H1 (cell line): Measurements from ENCODE around the gene TMEM229B.

Source experiments
- CEBPB ChIP-seq: IDR thresholded peaks from 2 replicates; pipeline ENCODE4 v1.6.1; 2012; ENCODE audit warnings: low read depth, low read length
- EP300 ChIP-seq, 2 experiments: IDR thresholded peaks; 1 replicate in 1 of 2; 2 replicates in 1 of 2; pipeline ENCODE4 v1.6.1; 2011 to 2012; ENCODE audit warnings: low read depth in 2 of 2, low read length in 2 of 2, mild to moderate bottlenecking in 2 of 2, borderline replicate concordance in 1 of 2, inconsistent platforms in 1 of 2, moderate library complexity in 1 of 2
- HDAC6 ChIP-seq: IDR thresholded peaks from one replicate; pipeline ENCODE4 v1.7.1; 2012; ENCODE audit warnings: low read depth, mild to moderate bottlenecking, inconsistent platforms, low read length, moderate library complexity
- JUND ChIP-seq: IDR thresholded peaks from 2 replicates; pipeline ENCODE4 v1.6.1; 2011; ENCODE audit warnings: mild to moderate bottlenecking, improper control_type of control experiment, low read length
- MAFK ChIP-seq: IDR thresholded peaks from 2 replicates; pipeline ENCODE4 v1.6.1; 2012; ENCODE audit warnings: low read depth, mild to moderate bottlenecking, improper control_type of control experiment, low read length
- POLR2A ChIP-seq, 2 experiments: IDR thresholded peaks; 1 replicate in 1 of 2; 2 replicates in 1 of 2; pipeline ENCODE4 v1.6.1; 2011; ENCODE audit warnings: low read depth in 2 of 2, low read length in 2 of 2, mild to moderate bottlenecking in 2 of 2; ENCODE audit errors: control extremely low read depth in 1 of 2
- POLR2AphosphoS5 ChIP-seq: IDR thresholded peaks from 2 replicates; pipeline ENCODE4 v1.6.1; 2011; ENCODE audit warnings: low read depth, low read length
- RAD21 ChIP-seq, 2 experiments: IDR thresholded peaks in 1 of 2; conservative IDR thresholded peaks in 1 of 2; 2 replicates each; pipeline ENCODE4 v1.6.1; 2011; ENCODE audit warnings: low read depth in 2 of 2, low read length in 2 of 2, improper control_type of control experiment in 1 of 2, inconsistent platforms in 1 of 2, mild to moderate bottlenecking in 1 of 2, moderate library complexity in 1 of 2
- RFX5 ChIP-seq: IDR thresholded peaks from 2 replicates; pipeline ENCODE4 v1.6.1; 2011; ENCODE audit warnings: low read depth, low read length, improper control_type of control experiment, borderline replicate concordance
- TBP ChIP-seq: IDR thresholded peaks from 2 replicates; pipeline ENCODE4 v1.6.1; 2011; ENCODE audit warnings: low read depth, low read length, improper control_type of control experiment

GRCh38 chr14:67482231-67483164 is 6.0 kb downstream of the TMEM229B start:
- no peak for TF ChIP-seq POLR2AphosphoS5
- no peak for TF ChIP-seq JUND
- TF ChIP-seq CEBPB, result no peak
- no peak for TF ChIP-seq RAD21 (IDR thresholded peaks at IDR 0.05 in 1 of 2, conservative IDR thresholded peaks at IDR 0.05 in 1 of 2; ENCODE audit: low read depth in 2 of 2, low read length in 2 of 2)
- no peak for TF ChIP-seq MAFK
- TF ChIP-seq POLR2A (IDR thresholded peaks at IDR 0.05; ENCODE audit: control extremely low read depth in 1 of 2, low read depth in 2 of 2, low read length in 2 of 2), result no peak
- TF ChIP-seq EP300 (IDR thresholded peaks at IDR 0.05; ENCODE audit: borderline replicate concordance in 1 of 2, low read depth in 2 of 2, low read length in 2 of 2), result no peak
- no peak for TF ChIP-seq HDAC6
- no peak for TF ChIP-seq RFX5
- TF ChIP-seq TBP, result no peak
